Neural progenitor cell (in vitro differentiated cells): ENCODE results near the gene TMEM232. TPM values are rescaled to one million over a fixed set of nuclear protein-coding genes. Genes with fewer than 3 reads are reported as not detected.

ENCODE experiments used
- DNase-seq: peaks from one replicate; pipeline ENCODE4 v3.0.0-alpha.2; 2016; ENCODE audit warnings: low spot score
- H2AFZ ChIP-seq: fragments of 200-600 bp; sonication (generic); replicated peaks from 2 replicates; pipeline ENCODE4 v1.6.1; 2016; ENCODE audit warnings: antibody characterized with exemption
- H3F3A ChIP-seq: fragments of 200-600 bp; sonication (generic); 2 replicates; pipeline ENCODE4 v1.6.1; 2016; ENCODE audit warnings: antibody characterized with exemption, low read depth
- H3K27ac ChIP-seq: fragments of 200-600 bp; sonication (generic); 2 replicates; pipeline ENCODE4 v1.5.1; 2016; ENCODE audit warnings: mild to moderate bottlenecking
- H3K27me3 ChIP-seq: fragments of 200-600 bp; sonication (generic); 2 replicates; pipeline ENCODE4 v1.6.1; 2016; ENCODE audit warnings: mild to moderate bottlenecking, moderate library complexity
- H3K36me3 ChIP-seq: fragments of 200-600 bp; sonication (generic); 2 replicates; pipeline ENCODE4 v1.5.1; 2016
- H3K4me1 ChIP-seq: fragments of 200-600 bp; sonication (generic); 2 replicates; pipeline ENCODE4 v1.6.1; 2016; ENCODE audit warnings: mixed run types
- H3K4me2 ChIP-seq: fragments of 200-600 bp; sonication (generic); 2 replicates; pipeline ENCODE4 v1.6.1; 2016
- H3K4me3 ChIP-seq: fragments of 200-600 bp; sonication (generic); 2 replicates; pipeline ENCODE4 v1.5.1; 2016
- H3K79me2 ChIP-seq: fragments of 200-600 bp; sonication (generic); 2 replicates; pipeline ENCODE4 v1.6.1; 2016; ENCODE audit warnings: low read depth
- H3K9ac ChIP-seq: fragments of 200-600 bp; sonication (generic); 2 replicates; pipeline ENCODE4 v1.6.1; 2016
- H3K9me3 ChIP-seq: fragments of 200-600 bp; sonication (generic); 2 replicates; pipeline ENCODE4 v1.5.1; 2016; ENCODE audit warnings: low read depth
- H4K20me1 ChIP-seq: fragments of 200-600 bp; sonication (generic); 2 replicates; pipeline ENCODE4 v1.6.1; 2016; ENCODE audit warnings: low read depth
- H3K27ac Mint-ChIP-seq: 3 replicates; pipeline ENCODE4 v1.8.0; 2021; ENCODE audit warnings: mixed read lengths
- H3K27me3 Mint-ChIP-seq: 2 replicates; pipeline ENCODE4 v1.8.0; 2022; ENCODE audit warnings: low read depth, mild to moderate bottlenecking, inconsistent platforms, moderate library complexity, mixed read lengths; ENCODE audit not compliant: insufficient read depth
- H3K36me3 Mint-ChIP-seq: 3 replicates; pipeline ENCODE4 v1.8.0; 2021; ENCODE audit warnings: mixed read lengths
- H3K4me1 Mint-ChIP-seq: 3 replicates; pipeline ENCODE4 v1.8.0; 2021; ENCODE audit warnings: mixed read lengths
- H3K4me3 Mint-ChIP-seq: 3 replicates; pipeline ENCODE4 v1.8.0; 2021; ENCODE audit warnings: mild to moderate bottlenecking, moderate library complexity, mixed read lengths
- H3K9me3 Mint-ChIP-seq: 3 replicates; pipeline ENCODE4 v1.8.0; 2020; ENCODE audit warnings: mixed read lengths
- EZH2 ChIP-seq: fragments of 200-600 bp; sonication (generic); IDR thresholded peaks from 2 replicates; pipeline ENCODE4 v1.6.1; 2017; ENCODE audit warnings: antibody characterized with exemption, mild to moderate bottlenecking, moderate library complexity
- EZH2phosphoT487 ChIP-seq: fragments of 200-600 bp; sonication (generic); IDR thresholded peaks from 2 replicates; pipeline ENCODE4 v1.6.1; 2017; ENCODE audit warnings: antibody characterized with exemption
- total RNA-seq: library from RNA; depleted of rRNA; stranded (reverse); fragments of >200 nt; gene quantifications from 2 replicates; pipeline ENCODE4 v1.2.3, GENCODE V29; 2015; ENCODE audit warnings: low replicate concordance
- TF ChIP-seq, protein P1 (sequence below): fragments of 200-600 bp; sonication (generic); IDR thresholded peaks from 2 replicates; pipeline ENCODE4 v1.5.1; 2017; ENCODE audit warnings: antibody characterized with exemption, mild to moderate bottlenecking

TMEM232 gene
- total RNA-seq, 1 donor from 2014 or later = 5.2 TPM

- H3K27me3 ChIP-seq = no peaks in the 10 kb centered on the region
- Mint-ChIP-seq H3K4me3 (no peak overlapping the region), H3K27me3 (peaks cover 2% of the 10 kb centered on the region), H3K27ac (peak overlapping the region; percentile 82), H3K4me1 (peaks cover 8% of the 10 kb centered on the region), H3K36me3 (peaks cover 1% of the 10 kb centered on the region), H3K9me3 (no peaks in the 10 kb centered on the region)
- TF ChIP-seq, protein P1, sequence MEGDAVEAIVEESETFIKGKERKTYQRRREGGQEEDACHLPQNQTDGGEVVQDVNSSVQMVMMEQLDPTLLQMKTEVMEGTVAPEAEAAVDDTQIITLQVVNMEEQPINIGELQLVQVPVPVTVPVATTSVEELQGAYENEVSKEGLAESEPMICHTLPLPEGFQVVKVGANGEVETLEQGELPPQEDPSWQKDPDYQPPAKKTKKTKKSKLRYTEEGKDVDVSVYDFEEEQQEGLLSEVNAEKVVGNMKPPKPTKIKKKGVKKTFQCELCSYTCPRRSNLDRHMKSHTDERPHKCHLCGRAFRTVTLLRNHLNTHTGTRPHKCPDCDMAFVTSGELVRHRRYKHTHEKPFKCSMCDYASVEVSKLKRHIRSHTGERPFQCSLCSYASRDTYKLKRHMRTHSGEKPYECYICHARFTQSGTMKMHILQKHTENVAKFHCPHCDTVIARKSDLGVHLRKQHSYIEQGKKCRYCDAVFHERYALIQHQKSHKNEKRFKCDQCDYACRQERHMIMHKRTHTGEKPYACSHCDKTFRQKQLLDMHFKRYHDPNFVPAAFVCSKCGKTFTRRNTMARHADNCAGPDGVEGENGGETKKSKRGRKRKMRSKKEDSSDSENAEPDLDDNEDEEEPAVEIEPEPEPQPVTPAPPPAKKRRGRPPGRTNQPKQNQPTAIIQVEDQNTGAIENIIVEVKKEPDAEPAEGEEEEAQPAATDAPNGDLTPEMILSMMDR = no peak
- TF ChIP-seq EZH2 (no peak), EZH2phosphoT487 (no peak)
- no peak overlapping the region for H3K27ac ChIP-seq
- no peaks in the 10 kb centered on the region for H3F3A ChIP-seq
- no peaks in the 10 kb centered on the region for H3K36me3 ChIP-seq
- H4K20me1 ChIP-seq = no peaks in the 10 kb centered on the region
- H3K4me2 ChIP-seq = no peak overlapping the region
- no peaks in the 10 kb centered on the region for H3K79me2 ChIP-seq
- H2AFZ ChIP-seq = no peak overlapping the region
- no peak overlapping the region for H3K4me3 ChIP-seq
- H3K4me1 ChIP-seq = no peaks in the 10 kb centered on the region
- no peaks in the 10 kb centered on the region for H3K9me3 ChIP-seq
- no peak for DNase-seq
- no peak overlapping the region for H3K9ac ChIP-seq
Measured at GRCh38 chr5:110442856-110443255, 283.6 kb downstream of the TMEM232 start.

- H3K4me2 ChIP-seq = no peak overlapping the region
- Mint-ChIP-seq H3K27me3 (peaks cover 2% of the 10 kb centered on the region), H3K27ac (no peak overlapping the region), H3K4me3 (no peak overlapping the region), H3K9me3 (peaks cover 3% of the 10 kb centered on the region), H3K36me3 (peaks cover 1% of the 10 kb centered on the region), H3K4me1 (peaks cover 5% of the 10 kb centered on the region)
- no peaks in the 10 kb centered on the region for H3F3A ChIP-seq
- H3K27me3 ChIP-seq = no peaks in the 10 kb centered on the region
- H4K20me1 ChIP-seq = no peaks in the 10 kb centered on the region
- H3K9ac ChIP-seq = no peak overlapping the region
- no peak overlapping the region for H3K4me3 ChIP-seq
- no peaks in the 10 kb centered on the region for H3K36me3 ChIP-seq
- H3K9me3 ChIP-seq = no peaks in the 10 kb centered on the region
- peak; percentile 66 for DNase-seq
- TF ChIP-seq, protein P1 = peak; percentile 69
- TF ChIP-seq EZH2 (no peak), EZH2phosphoT487 (no peak)
- no peaks in the 10 kb centered on the region for H3K4me1 ChIP-seq
- H2AFZ ChIP-seq = no peak overlapping the region
- no peak overlapping the region for H3K27ac ChIP-seq
- H3K79me2 ChIP-seq = no peaks in the 10 kb centered on the region
Measured at GRCh38 chr5:110441035-110441434, 285.4 kb downstream of the TMEM232 start.

DNA sequence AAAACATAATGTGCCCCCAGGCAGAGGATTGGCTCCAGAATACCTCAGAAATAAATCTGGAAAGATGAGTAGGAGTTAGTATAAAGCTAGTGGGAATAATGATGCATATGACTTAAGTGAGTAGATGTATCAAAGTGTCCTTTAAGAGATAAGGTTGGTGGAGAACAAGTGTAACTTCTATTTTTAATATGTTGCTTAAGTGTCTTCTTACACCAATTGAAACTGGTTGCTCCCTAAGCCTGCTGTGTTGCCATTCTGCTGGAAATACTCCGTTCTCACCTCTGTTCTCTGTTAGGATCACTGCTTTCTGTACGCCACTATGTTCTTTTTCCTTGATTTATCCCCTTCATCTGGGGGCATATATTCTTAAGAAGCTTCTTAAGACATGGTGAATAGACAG lies 286.4 kb downstream of the TMEM232 start:
- Histone ChIP-seq H3K27ac (no peak overlapping the region), H3K9me3 (no peaks in the 10 kb centered on the region), H3K9ac (no peak overlapping the region), H3F3A (no peaks in the 10 kb centered on the region), H3K36me3 (no peaks in the 10 kb centered on the region), H3K4me3 (no peak overlapping the region), H3K4me2 (no peak overlapping the region), H2AFZ (no peak overlapping the region), H3K4me1 (no peaks in the 10 kb centered on the region), H4K20me1 (no peaks in the 10 kb centered on the region), H3K27me3 (no peaks in the 10 kb centered on the region), H3K79me2 (no peaks in the 10 kb centered on the region)
- no peak for DNase-seq
- H3K9me3 Mint-ChIP-seq = peaks cover 3% of the 10 kb centered on the region
- TF ChIP-seq EZH2phosphoT487 = no peak
- TF ChIP-seq, protein P1 = no peak
- H3K4me1 Mint-ChIP-seq = no peaks in the 10 kb centered on the region
- H3K27ac Mint-ChIP-seq = no peak overlapping the region
- H3K27me3 Mint-ChIP-seq = peaks cover 2% of the 10 kb centered on the region
- peaks cover 1% of the 10 kb centered on the region for H3K36me3 Mint-ChIP-seq
- H3K4me3 Mint-ChIP-seq = no peak overlapping the region

DNA sequence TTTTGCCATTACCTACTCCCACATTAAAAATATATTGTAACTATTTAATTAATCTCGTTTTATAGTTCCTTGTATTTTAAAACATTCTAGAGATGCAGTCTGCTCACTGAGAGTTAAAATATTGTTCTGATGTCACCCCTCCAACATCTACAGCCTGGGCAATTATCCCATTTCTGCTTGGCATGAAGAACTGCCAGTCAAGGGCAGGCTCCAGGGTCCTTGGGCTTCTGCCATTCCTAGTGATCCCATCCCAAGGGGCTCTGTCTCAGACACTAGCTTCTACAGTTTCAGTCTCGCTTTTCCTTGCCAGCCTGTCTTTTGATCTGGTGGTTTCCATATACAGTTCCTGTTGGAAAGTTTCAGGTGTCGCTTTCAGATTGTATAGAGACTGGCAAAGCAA lies 287.2 kb downstream of the TMEM232 start:
- Mint-ChIP-seq H3K36me3 (no peaks in the 10 kb centered on the region), H3K4me3 (no peak overlapping the region), H3K4me1 (no peaks in the 10 kb centered on the region), H3K27ac (no peak overlapping the region), H3K27me3 (peaks cover 2% of the 10 kb centered on the region), H3K9me3 (peaks cover 3% of the 10 kb centered on the region)
- H3K27ac ChIP-seq = no peak overlapping the region
- no peaks in the 10 kb centered on the region for H3K79me2 ChIP-seq
- H4K20me1 ChIP-seq = no peaks in the 10 kb centered on the region
- no peak overlapping the region for H3K9ac ChIP-seq
- TF ChIP-seq EZH2phosphoT487 (no peak), EZH2 (no peak)
- H3K36me3 ChIP-seq = no peaks in the 10 kb centered on the region
- H3K9me3 ChIP-seq = no peaks in the 10 kb centered on the region
- H3K4me3 ChIP-seq = no peak overlapping the region
- no peak overlapping the region for H2AFZ ChIP-seq
- no peak overlapping the region for H3K4me2 ChIP-seq
- H3K4me1 ChIP-seq = no peaks in the 10 kb centered on the region
- no peaks in the 10 kb centered on the region for H3K27me3 ChIP-seq
- H3F3A ChIP-seq = no peaks in the 10 kb centered on the region
- DNase-seq = no peak
